HL-60 (cell line): Measurements from ENCODE around the gene OTUB1.

ENCODE experiments used
- DNase-seq, 2 experiments: peaks; one replicate each; pipeline ENCODE4 v3.0.0-alpha.2; 2010 to 2020; ENCODE audit warnings: low read depth in 1 of 2, low spot score in 1 of 2
- H3K27ac ChIP-seq: fragments of 250-450 bp; sonication (Bioruptor Pico); replicated peaks from 2 replicates; pipeline ENCODE4 v1.5.1; 2020; ENCODE audit warnings: mild to moderate bottlenecking, moderate library complexity
- H3K27me3 ChIP-seq: fragments of 250-450 bp; sonication (Bioruptor Pico); 2 replicates; pipeline ENCODE4 v1.5.1; 2021; ENCODE audit warnings: mild to moderate bottlenecking, moderate library complexity; ENCODE audit not compliant: insufficient read depth, poor library complexity, severe bottlenecking
- H3K4me3 ChIP-seq: replicated peaks from 2 replicates; pipeline ENCODE4 v1.5.1; 2011; ENCODE audit warnings: mild to moderate bottlenecking, control low read depth, low read length; ENCODE audit not compliant: insufficient read depth
- GABPA ChIP-seq: IDR thresholded peaks from 2 replicates; pipeline ENCODE4 v1.6.1; 2012; ENCODE audit warnings: low read depth
- POLR2AphosphoS5 ChIP-seq: IDR thresholded peaks from 2 replicates; pipeline ENCODE4 v1.6.1; 2012; ENCODE audit warnings: low read depth
- REST ChIP-seq: IDR thresholded peaks from 2 replicates; pipeline ENCODE4 v1.6.1; 2012; ENCODE audit warnings: low read depth; ENCODE audit not compliant: insufficient replicate concordance
- SPI1 ChIP-seq: IDR thresholded peaks from 2 replicates; pipeline ENCODE4 v1.6.1; 2012; ENCODE audit warnings: low read depth, mild to moderate bottlenecking, borderline replicate concordance
- TF ChIP-seq, protein P1 (sequence below): IDR thresholded peaks from one replicate; pipeline ENCODE4 v1.5.1; 2011; ENCODE audit warnings: low read length, control low read depth, inconsistent platforms; ENCODE audit not compliant: insufficient read depth

Gene OTUB1

GRCh38 chr11:63993993-63994392, 7.8 kb downstream of the OTUB1 start:
- peak in 1 of 2 experiments; percentile 38 for DNase-seq
- no peak overlapping the region for H3K27ac ChIP-seq
- no peak overlapping the region for H3K4me3 ChIP-seq
- H3K27me3 ChIP-seq: no peaks in the 10 kb centered on the region
- TF ChIP-seq SPI1 (no peak), REST (no peak), POLR2AphosphoS5 (no peak), GABPA (no peak)
- TF ChIP-seq, protein P1, sequence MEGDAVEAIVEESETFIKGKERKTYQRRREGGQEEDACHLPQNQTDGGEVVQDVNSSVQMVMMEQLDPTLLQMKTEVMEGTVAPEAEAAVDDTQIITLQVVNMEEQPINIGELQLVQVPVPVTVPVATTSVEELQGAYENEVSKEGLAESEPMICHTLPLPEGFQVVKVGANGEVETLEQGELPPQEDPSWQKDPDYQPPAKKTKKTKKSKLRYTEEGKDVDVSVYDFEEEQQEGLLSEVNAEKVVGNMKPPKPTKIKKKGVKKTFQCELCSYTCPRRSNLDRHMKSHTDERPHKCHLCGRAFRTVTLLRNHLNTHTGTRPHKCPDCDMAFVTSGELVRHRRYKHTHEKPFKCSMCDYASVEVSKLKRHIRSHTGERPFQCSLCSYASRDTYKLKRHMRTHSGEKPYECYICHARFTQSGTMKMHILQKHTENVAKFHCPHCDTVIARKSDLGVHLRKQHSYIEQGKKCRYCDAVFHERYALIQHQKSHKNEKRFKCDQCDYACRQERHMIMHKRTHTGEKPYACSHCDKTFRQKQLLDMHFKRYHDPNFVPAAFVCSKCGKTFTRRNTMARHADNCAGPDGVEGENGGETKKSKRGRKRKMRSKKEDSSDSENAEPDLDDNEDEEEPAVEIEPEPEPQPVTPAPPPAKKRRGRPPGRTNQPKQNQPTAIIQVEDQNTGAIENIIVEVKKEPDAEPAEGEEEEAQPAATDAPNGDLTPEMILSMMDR: no peak

DNA sequence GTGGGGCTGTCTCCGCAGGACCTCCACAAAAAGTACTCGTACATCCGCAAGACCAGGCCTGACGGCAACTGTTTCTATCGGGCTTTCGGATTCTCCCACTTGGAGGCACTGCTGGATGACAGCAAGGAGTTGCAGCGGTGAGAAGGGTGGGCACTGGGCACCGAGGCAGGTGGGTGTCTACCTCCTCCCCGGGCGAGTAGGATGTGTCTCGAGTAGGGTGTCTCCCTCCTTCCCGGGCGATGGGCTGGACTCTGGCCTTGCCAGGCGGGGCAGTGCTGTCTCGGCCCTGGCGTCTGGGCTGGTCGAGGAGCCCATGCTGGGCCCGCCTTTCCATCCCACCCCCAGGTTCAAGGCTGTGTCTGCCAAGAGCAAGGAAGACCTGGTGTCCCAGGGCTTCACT, 10.3 kb downstream of the OTUB1 start:
- DNase-seq: no peak
- no peaks in the 10 kb centered on the region for H3K27me3 ChIP-seq
- TF ChIP-seq REST (no peak), GABPA (no peak), SPI1 (no peak), POLR2AphosphoS5 (no peak)
- TF ChIP-seq, protein P1: no peak
- H3K4me3 ChIP-seq: no peak overlapping the region
- H3K27ac ChIP-seq: no peak overlapping the region

- TF ChIP-seq REST: no peak
- no peak for TF ChIP-seq GABPA
- TF ChIP-seq POLR2AphosphoS5: no peak
- no peak for TF ChIP-seq SPI1
- TF ChIP-seq, protein P1: no peak
- Histone ChIP-seq H3K27ac (no peak overlapping the region), H3K27me3 (no peaks in the 10 kb centered on the region), H3K4me3 (no peak overlapping the region)
- no peak for DNase-seq
These were observed 11.0 kb downstream of the OTUB1 start for GRCh38 chr11:63997104-63997700.
